Ovary (tissue), 9 donors: Measurements from ENCODE around the gene NUP188. TPM values are rescaled to one million over a fixed set of nuclear protein-coding genes. Genes with fewer than 3 reads are reported as not detected.

Experiments
- DNase-seq, 5 donors: peaks; one replicate each; pipeline ENCODE4 v3.0.0-alpha.2; 2019 to 2020
- H3K27ac ChIP-seq, 2 donors: fragments of 200-600 bp; one replicate each; pipeline versions ENCODE4 v1.5.1 to v1.8.0; 2019 to 2022
- H3K27me3 ChIP-seq: fragments of 200-600 bp; one replicate; pipeline ENCODE4 v1.8.0; 2022
- H3K36me3 ChIP-seq: fragments of 200-600 bp; sonication (generic); one replicate; pipeline ENCODE4 v1.5.1; 2019
- H3K4me1 ChIP-seq: one replicate; pipeline ENCODE4 v1.8.1; 2013; ENCODE audit warnings: mild to moderate bottlenecking, moderate library complexity; ENCODE audit not compliant: insufficient read depth
- H3K4me3 ChIP-seq: fragments of 200-600 bp; sonication (generic); one replicate; pipeline ENCODE4 v1.5.1; 2017
- H3K9me3 ChIP-seq, 2 donors: fragments of 200-600 bp in 1 of 2; sonication (generic) in 1 of 2; one replicate each; pipeline versions ENCODE4 v1.5.1 to v1.8.1; 2013 to 2019; ENCODE audit warnings: mild to moderate bottlenecking in 1 of 2, moderate library complexity in 1 of 2
- EP300 ChIP-seq: sonication (generic); formaldehyde crosslinking; IDR thresholded peaks from one replicate; pipeline ENCODE4 v1.6.1; 2017; ENCODE audit warnings: antibody characterized with exemption
- POLR2A ChIP-seq: fragments of 450-650 bp; IDR thresholded peaks from one replicate; pipeline ENCODE4 v1.6.1; 2017; ENCODE audit warnings: antibody characterized with exemption, mild to moderate bottlenecking, moderate library complexity
- WGBS, 3 donors: extraction: QIAGEN DNeasy Blood & Tissue Kit in 1 of 3; methylation state at CpG; one replicate each; pipeline versions ENCODE4 v1.1.5 to v1.1.7; 2013 to 2017; 5-methylcytosine and 5-hydroxymethylcytosine counted together
- intact Hi-C, 4 donors: fragments of 100-400 bp; cut with DNase I; formaldehyde crosslinking; loops; one replicate each; pipeline versions ENCODE4 v1.11.0 to v1.15.1; 2022 to 2023
- polyA plus RNA-seq, 2 donors: library from polyadenylated mRNA; stranded (reverse); fragments of 200-250 nt in 1 of 2; fragments of 350-450 nt in 1 of 2; fragmentation: Illumina TruSeq in 1 of 2; extraction: RNeasy Lipid Tissue Mini Kit (QIAGEN cat#74804) in 1 of 2; gene quantifications; one replicate each; pipeline ENCODE4 v1.2.3, GENCODE V29; 2013 to 2014
- total RNA-seq, 7 donors: library from RNA; depleted of rRNA in 2 of 7; stranded (reverse); fragments of >200 nt in 2 of 7; fragmentation: NEBNext Ultra II Directional in 3 of 7; extraction: Animal tissue kit (Norgen Biotek cat#: 25700) in 3 of 7; gene quantifications; one replicate each; pipeline versions ENCODE4 v1.1.0 to v1.2.4, GENCODE V29; 2016 to 2023
- TF ChIP-seq, protein P1 (sequence below), 3 donors: fragments of 450-650 bp in 2 of 3; fragments of 200-600 bp in 1 of 3; IDR thresholded peaks; one replicate each; pipeline versions ENCODE4 v1.5.1 to v1.8.0; 2016 to 2022; ENCODE audit warnings: antibody characterized with exemption in 3 of 3, mild to moderate bottlenecking in 1 of 3
- donor health status: DM: no; HTN: no; CAD: no; lungs with moderate emphysema.
- donor health status: DM: no; HTN: no; CAD: no.
- donor health status: Bipolar disorder and iron deficiency.
- donor health status: DM: yes; HTN: yes; CAD: no.
- donor health status: DM: no; HTN: no; CAD: no.
- donor health status: DM: yes; HTN: yes; CAD: no.

NUP188 gene
- total and polyA plus RNA-seq, 9 donors, result 10.6 to 43.8 (median 25.1) TPM

- DNase-seq, result no peak
Measured at GRCh38 chr9:129014608-129015007, 67.1 kb downstream of the NUP188 start.

GRCh38 chr9:129021091-129021490 lies 73.6 kb downstream of the NUP188 start:
- no peak for DNase-seq
- intact Hi-C loops, result no loop called here
- no peaks in the 10 kb centered on the region for H3K27me3 ChIP-seq
- no peaks in the 10 kb centered on the region for H3K36me3 ChIP-seq
- H3K4me3 ChIP-seq, result no peak overlapping the region
- TF ChIP-seq POLR2A (no peak), EP300 (no peak)
- TF ChIP-seq, protein P1, sequence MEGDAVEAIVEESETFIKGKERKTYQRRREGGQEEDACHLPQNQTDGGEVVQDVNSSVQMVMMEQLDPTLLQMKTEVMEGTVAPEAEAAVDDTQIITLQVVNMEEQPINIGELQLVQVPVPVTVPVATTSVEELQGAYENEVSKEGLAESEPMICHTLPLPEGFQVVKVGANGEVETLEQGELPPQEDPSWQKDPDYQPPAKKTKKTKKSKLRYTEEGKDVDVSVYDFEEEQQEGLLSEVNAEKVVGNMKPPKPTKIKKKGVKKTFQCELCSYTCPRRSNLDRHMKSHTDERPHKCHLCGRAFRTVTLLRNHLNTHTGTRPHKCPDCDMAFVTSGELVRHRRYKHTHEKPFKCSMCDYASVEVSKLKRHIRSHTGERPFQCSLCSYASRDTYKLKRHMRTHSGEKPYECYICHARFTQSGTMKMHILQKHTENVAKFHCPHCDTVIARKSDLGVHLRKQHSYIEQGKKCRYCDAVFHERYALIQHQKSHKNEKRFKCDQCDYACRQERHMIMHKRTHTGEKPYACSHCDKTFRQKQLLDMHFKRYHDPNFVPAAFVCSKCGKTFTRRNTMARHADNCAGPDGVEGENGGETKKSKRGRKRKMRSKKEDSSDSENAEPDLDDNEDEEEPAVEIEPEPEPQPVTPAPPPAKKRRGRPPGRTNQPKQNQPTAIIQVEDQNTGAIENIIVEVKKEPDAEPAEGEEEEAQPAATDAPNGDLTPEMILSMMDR (IDR thresholded peaks at IDR 0.05), result no peak
- peaks cover 14% of the 10 kb centered on the region for H3K4me1 ChIP-seq
- no peak overlapping the region for H3K27ac ChIP-seq
- no peaks in the 10 kb centered on the region for H3K9me3 ChIP-seq
- 66 to 76% (median 74%) methylated on average over 8 of the region's 8 CpGs for WGBS, 3 donors

More at GRCh38 chr9:129014608-129015007, 67.1 kb downstream of the NUP188 start:
- TF ChIP-seq, protein P1 (IDR thresholded peaks at IDR 0.05), result no peak
- TF ChIP-seq EP300 (no peak), POLR2A (no peak)
- H3K27me3 ChIP-seq, result no peaks in the 10 kb centered on the region
- 90 to 94% (median 94%) methylated on average over 8 of the region's 8 CpGs for WGBS, 3 donors
- no peak overlapping the region for H3K27ac ChIP-seq
- intact Hi-C loops, result no loop called here
- no peaks in the 10 kb centered on the region for H3K36me3 ChIP-seq
- no peaks in the 10 kb centered on the region for H3K4me1 ChIP-seq
- no peaks in the 10 kb centered on the region for H3K9me3 ChIP-seq
- H3K4me3 ChIP-seq, result no peak overlapping the region

GRCh38 chr9:129022037-129022436 lies 74.5 kb downstream of the NUP188 start:
- 62 to 73% (median 66%) methylated on average over 9 of the region's 9 CpGs for WGBS, 3 donors
- no peak for DNase-seq
- Histone ChIP-seq H3K9me3 (no peaks in the 10 kb centered on the region), H3K4me1 (peaks cover 14% of the 10 kb centered on the region), H3K27me3 (no peaks in the 10 kb centered on the region), H3K4me3 (no peak overlapping the region), H3K27ac (peak overlapping the region in 1 of 2 donors; percentile 47), H3K36me3 (no peaks in the 10 kb centered on the region)
- intact Hi-C loops, result no loop called here
- TF ChIP-seq, protein P1 (IDR thresholded peaks at IDR 0.05), result no peak
- no peak for TF ChIP-seq POLR2A
- TF ChIP-seq EP300, result no peak

- H3K4me1 ChIP-seq, result peaks cover 14% of the 10 kb centered on the region
- WGBS, 3 donors, result 49 to 61% (median 50%) methylated on average over 13 to 16 of the region's 16 CpGs
- intact Hi-C loops, result no loop called here
- peak; percentile 61 to 72 (median 71) for DNase-seq
- no peaks in the 10 kb centered on the region for H3K27me3 ChIP-seq
- no peak overlapping the region for H3K4me3 ChIP-seq
- H3K36me3 ChIP-seq, result no peaks in the 10 kb centered on the region
- H3K27ac ChIP-seq, result peak overlapping the region; percentile 8 to 47
- H3K9me3 ChIP-seq, result no peaks in the 10 kb centered on the region
- TF ChIP-seq, protein P1 (IDR thresholded peaks at IDR 0.05), result no peak
- TF ChIP-seq POLR2A (no peak), EP300 (no peak)
Measured at GRCh38 chr9:129023036-129023907, 75.8 kb downstream of the NUP188 start.
